ENCODE data around the gene UBE2A. TPM values are rescaled to one million over a fixed set of nuclear protein-coding genes. Genes with fewer than 3 reads are reported as not detected.

The UBE2A gene
- total and polyA plus RNA-seq, 10 of the 15 experiments (the other 5 are each of a cell fraction or from before 2014, with no cell fraction given), result 20.8 to 121 (median 48.4) TPM

- POLR2A ChIA-PET, result interaction anchor here (1.0 kb wide), 1 partner anchor 9 kb away, joined by 4 read pairs; no protein-coding TSS in a partner anchor
- no peaks in the 10 kb centered on the region for H4K20me1 ChIP-seq (ENCODE audit: control insufficient read depth, insufficient read depth)
- H3K27ac ChIP-seq (ENCODE audit: control insufficient read depth, insufficient read depth), result peak within 1 kb of the TSS; percentile 50; the same call in 1 of the 2 replicates
- no peaks in the 10 kb centered on the region for H3K4me1 ChIP-seq (ENCODE audit: control insufficient read depth, insufficient read depth, low read length)
- peak within 1 kb of the TSS; percentile 69 for H3K9ac ChIP-seq (ENCODE audit: control insufficient read depth, insufficient read depth, low read length)
- peak within 1 kb of the TSS; percentile 80 for H3K4me2 ChIP-seq (ENCODE audit: control insufficient read depth, insufficient read depth)
- ATAC-seq (peak; percentile 97), DNase-seq (ENCODE audit: low read depth, low spot score) (peak; percentile 71), FAIRE-seq (peak; percentile 97)
- BruUV-seq (replicated peaks), result no TSS peak
- SMC1A ChIA-PET (ENCODE audit: uncharacterized antibody, unreplicated experiment), result interaction anchor here (1.0 to 1.9 kb wide), 2 partner anchors 9 to 16 kb away, joined by 3 to 15 read pairs; partner anchors contain the start of gene UBE2A
- in situ Hi-C loops (cut with MboI), result no loop called here
- H3K79me2 ChIP-seq (ENCODE audit: control insufficient read depth, insufficient read depth, low read length), result peaks cover 11% of the 10 kb centered on the region
- no peaks in the 10 kb centered on the region for H3K36me3 ChIP-seq (ENCODE audit: control insufficient read depth in 2 of 2, insufficient read depth in 2 of 2, low read length in 1 of 2)
- intact Hi-C loops (cut with micrococcal nuclease; ENCODE audit: unreplicated experiment), result loop anchor here (1.0 kb wide), 1 partner anchor 9 kb away; the partner anchor contains the start of gene UBE2A
- RAD21 ChIA-PET (ENCODE audit: unreplicated experiment), result interaction anchor here (1.5 kb wide), 1 partner anchor 16 kb away, joined by 5 read pairs; no protein-coding TSS in a partner anchor
- 21% methylated on average over 27 of the region's 27 CpGs for WGBS (ENCODE audit: insufficient coverage, insufficient replicate concordance, low lambda C conversion rate, missing lambda C conversion rate)
- H2AFZ ChIP-seq (ENCODE audit: control insufficient read depth, low read depth, low read length), result peak within 1 kb of the TSS; percentile 45
- H3K27me3 ChIP-seq (replicated peaks in 1 of 2; ENCODE audit: control insufficient read depth in 2 of 2, insufficient read depth in 2 of 2, low read length in 1 of 2), result no peaks in the 10 kb centered on the region; a peak in 1 of 4 replicates
- CTCF ChIA-PET, result interaction anchor here (0.5 to 1.0 kb wide), 5 partner anchors 8 to 120 kb away, joined by 3 to 4 read pairs (median 3); no protein-coding TSS in a partner anchor
- peak within 1 kb of the TSS; percentile 60 for H3K4me3 ChIP-seq
- H3K9me3 ChIP-seq (replicated peaks; ENCODE audit: control insufficient read depth, insufficient read depth, low read length), result no peaks in the 10 kb centered on the region
- TF ChIP-seq ZBTB11 (CRISPR knock-in tag; IDR thresholded peaks at IDR 0.05), result no peak
- no peak for TF ChIP-seq ZZZ3 (IDR thresholded peaks at IDR 0.05; ENCODE audit: control insufficient read depth, insufficient read length, low read depth)
- no peak for TF ChIP-seq MEF2A (IDR thresholded peaks at IDR 0.05; ENCODE audit: insufficient read depth, low read depth, low read length)
- peak; percentile 96 for TF ChIP-seq CHD1 (IDR thresholded peaks at IDR 0.05; ENCODE audit: low read depth, low read length)
- peak; percentile 64; the same call in 1 of the 2 replicates for TF ChIP-seq GABPA (IDR thresholded peaks at IDR 0.05; ENCODE audit: low read depth)
- peak; percentile 66 for TF ChIP-seq HCFC1 (IDR thresholded peaks at IDR 0.05; ENCODE audit: low read length)
- TF ChIP-seq RBBP5 (conservative IDR thresholded peaks at IDR 0.05), result no peak
- TF ChIP-seq RAD51 (IDR thresholded peaks at IDR 0.05), result peak; percentile 94
- TF ChIP-seq ATF3 (IDR thresholded peaks at IDR 0.05; ENCODE audit: borderline replicate concordance, extremely low read depth, low read depth, low read length), result peak; percentile 87
- TF ChIP-seq SREBF1 (IDR thresholded peaks at IDR 0.05; ENCODE audit: low read length), result peak; percentile 89
- peak; percentile 69 for TF ChIP-seq USF2 (IDR thresholded peaks at IDR 0.05; ENCODE audit: borderline replicate concordance, low read depth, low read length)
- TF ChIP-seq EP300 (IDR thresholded peaks at IDR 0.05; ENCODE audit: borderline replicate concordance in 1 of 2, control insufficient read depth in 1 of 2, low read depth in 2 of 2, low read length in 2 of 2), result 0 out of 4 replicates have a peak, but pooled peaks of 1 of the 2 experiments have one; percentile 11
- no peak for TF ChIP-seq SMAD5 (IDR thresholded peaks at IDR 0.05; ENCODE audit: low read depth)
- peak; percentile 78 for TF ChIP-seq POLR2AphosphoS5 (IDR thresholded peaks at IDR 0.05; ENCODE audit: low read length)
- no peak for TF ChIP-seq CHD2 (IDR thresholded peaks at IDR 0.05; ENCODE audit: borderline replicate concordance, low read depth, low read length)
- no peak for TF ChIP-seq HSF1 (IDR thresholded peaks at IDR 0.05; ENCODE audit: low read depth, low read length)
- TF ChIP-seq IKZF2 (IDR thresholded peaks at IDR 0.05), result peak in 1 of 2 experiments; percentile 26; a peak in 2 of 4 replicates
- no peak for TF ChIP-seq PAX8 (IDR thresholded peaks at IDR 0.05)
These were observed 9.2 kb upstream of the UBE2A start, which contains the start of gene STEEP1 for GRCh38 chrX:119565107-119565663. Gene STEEP1 (minus strand): TSS chrX:119565409. CDS start chrX:119565355, 54 bp downstream.

Data from GM12878 (cell line).